ENCODE data around the gene RASAL1.

The RASAL1 gene

GRCh38 chr12:113162102-113163029 lies 26.8 kb upstream of the RASAL1 start:
- DNase-seq = no peak

DNA sequence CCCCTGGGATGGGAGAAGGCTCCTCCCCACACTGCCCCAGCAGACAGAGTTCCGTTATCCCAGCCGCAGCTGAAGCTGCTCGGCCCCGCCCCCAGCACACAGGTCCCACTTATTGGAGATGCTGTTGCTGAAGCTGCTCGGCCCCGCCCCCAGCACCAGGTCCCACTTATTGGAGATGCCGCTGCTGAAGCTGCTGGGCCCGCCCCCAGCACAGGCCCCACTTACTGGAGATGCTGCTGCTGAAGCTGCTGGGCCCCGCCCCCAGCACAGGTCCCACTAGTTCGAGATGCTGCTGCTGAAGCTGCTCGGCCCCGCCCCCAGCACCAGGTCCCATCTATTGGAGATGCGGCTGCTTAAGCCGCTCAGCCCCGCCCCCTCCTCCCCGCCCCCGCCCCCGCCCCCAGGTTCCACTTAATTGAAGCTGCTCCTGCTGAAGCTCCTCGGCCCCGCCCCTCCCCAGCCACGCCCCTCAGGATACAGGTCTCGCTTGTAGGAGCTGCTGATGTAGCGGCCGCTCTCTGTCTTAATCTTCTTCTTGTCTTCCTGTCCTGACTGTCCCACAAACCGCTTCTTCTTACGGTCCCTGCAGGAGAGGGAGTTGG lies 26.0 kb upstream of the RASAL1 start:
- no peak for DNase-seq

DNA sequence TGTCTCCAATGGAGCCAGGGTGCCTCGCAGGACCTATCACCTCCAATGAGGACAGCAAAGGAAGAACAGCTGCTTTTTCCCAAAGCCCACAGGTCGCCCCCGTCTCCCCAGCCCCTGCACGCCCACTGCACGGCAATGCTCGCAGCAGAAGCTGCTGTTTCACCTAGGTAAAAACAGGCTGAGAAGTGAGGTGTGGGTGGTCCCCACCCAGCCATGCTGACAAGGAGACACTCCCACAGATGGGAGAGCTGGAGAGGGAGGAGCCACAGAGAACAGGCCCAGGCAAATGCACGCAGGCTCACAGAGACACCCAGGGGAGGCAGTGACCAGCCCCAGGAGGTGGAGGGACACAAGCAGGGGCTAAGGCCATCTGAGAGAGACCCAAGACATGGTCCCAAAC lies 24.4 kb upstream of the RASAL1 start:
- DNase-seq = no peak

DNA sequence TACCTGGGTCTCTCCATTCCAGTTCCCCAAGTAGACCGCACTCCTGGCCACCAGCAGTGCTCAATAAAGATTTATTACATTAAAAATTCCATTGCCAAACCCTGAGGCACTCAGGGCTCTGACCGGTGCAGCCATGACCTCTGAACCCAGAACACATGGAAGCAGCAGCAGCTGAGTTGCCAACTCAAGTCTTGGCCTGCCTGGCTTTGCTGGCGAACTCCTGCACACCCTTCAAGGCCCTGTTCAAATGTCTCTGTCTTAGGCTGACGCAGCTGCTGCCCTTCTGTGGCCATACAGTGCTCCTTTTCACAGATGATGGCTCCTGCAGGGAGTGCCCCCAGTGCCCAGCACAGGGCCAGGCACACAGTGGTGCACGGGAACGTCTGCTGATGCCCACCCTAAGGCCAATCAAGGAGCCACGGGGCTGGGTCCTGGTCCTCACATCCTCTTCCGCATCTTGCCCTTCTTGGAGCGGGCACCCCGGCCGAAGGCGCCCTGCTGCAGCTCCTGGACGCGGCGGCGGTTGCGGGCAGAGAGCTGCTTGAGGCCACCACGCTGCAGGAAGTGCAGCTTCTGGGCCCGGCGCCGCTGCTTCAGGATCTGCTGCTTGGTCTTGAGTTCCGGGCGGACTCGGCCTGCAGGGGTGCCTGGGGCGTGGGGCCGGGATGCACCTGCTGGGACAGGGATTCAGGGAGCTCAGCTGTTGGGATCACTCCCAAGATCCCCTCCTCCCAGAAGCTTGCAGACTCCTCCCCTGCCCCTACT lies 23.1 kb upstream of the RASAL1 start:
- no peak for DNase-seq

- DNase-seq = no peak
Observed at GRCh38 chr12:113157218-113157859, 21.8 kb upstream of the RASAL1 start.

GRCh38 chr12:113155646-113156045 lies 20.1 kb upstream of the RASAL1 start:
- DNase-seq = no peak

DNA sequence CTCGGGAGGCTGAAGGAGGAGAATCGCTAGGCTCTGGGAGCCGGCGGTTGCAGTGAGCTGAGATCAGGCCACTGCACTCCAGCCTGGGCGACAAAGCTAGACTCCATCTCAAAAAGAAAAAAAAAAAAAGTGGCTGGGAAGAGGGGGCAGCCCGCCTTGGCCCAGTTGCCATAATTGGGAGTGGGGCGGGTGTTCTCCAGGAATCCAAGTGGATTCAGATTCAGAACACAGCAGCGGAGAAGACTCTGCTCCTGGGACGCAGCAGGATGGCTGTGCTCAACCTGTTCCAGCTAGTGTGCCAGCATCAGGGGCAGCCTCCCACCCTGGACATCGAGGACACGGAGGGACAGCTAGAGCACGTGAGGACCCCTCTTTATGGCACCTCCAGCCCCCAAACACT lies 19.5 kb upstream of the RASAL1 start:
- DNase-seq = no peak

DNA sequence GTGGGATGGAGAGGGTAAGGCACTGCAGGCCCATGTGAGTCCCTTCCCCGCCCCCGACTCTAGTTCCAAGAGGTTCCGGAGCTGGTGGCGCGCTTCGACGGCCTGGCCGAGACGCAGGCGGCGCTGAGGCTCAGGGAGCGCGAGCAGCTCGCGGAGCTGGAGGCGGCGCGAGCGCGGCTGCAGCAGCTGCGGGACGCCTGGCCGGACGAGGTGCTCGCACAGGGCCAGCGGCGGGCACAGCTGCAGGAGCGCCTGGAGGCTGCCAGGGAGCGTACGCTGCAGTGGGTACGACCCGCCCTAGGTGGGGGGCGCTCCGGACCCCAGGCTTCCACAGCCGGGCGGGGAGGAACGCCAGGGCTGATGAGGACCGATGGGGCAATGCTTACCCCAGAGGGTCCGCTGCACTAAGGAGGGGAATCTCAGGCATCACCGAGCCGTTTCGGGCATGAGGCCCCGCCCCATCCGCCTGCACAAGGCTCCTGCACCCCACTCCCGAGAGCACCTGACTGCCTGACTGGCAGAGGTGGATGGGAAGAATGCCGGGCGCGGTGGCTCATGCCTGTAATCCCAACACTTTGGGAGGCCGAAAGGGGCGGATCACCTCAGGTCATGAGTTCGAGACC lies 18.9 kb upstream of the RASAL1 start:
- DNase-seq = no peak

DNA sequence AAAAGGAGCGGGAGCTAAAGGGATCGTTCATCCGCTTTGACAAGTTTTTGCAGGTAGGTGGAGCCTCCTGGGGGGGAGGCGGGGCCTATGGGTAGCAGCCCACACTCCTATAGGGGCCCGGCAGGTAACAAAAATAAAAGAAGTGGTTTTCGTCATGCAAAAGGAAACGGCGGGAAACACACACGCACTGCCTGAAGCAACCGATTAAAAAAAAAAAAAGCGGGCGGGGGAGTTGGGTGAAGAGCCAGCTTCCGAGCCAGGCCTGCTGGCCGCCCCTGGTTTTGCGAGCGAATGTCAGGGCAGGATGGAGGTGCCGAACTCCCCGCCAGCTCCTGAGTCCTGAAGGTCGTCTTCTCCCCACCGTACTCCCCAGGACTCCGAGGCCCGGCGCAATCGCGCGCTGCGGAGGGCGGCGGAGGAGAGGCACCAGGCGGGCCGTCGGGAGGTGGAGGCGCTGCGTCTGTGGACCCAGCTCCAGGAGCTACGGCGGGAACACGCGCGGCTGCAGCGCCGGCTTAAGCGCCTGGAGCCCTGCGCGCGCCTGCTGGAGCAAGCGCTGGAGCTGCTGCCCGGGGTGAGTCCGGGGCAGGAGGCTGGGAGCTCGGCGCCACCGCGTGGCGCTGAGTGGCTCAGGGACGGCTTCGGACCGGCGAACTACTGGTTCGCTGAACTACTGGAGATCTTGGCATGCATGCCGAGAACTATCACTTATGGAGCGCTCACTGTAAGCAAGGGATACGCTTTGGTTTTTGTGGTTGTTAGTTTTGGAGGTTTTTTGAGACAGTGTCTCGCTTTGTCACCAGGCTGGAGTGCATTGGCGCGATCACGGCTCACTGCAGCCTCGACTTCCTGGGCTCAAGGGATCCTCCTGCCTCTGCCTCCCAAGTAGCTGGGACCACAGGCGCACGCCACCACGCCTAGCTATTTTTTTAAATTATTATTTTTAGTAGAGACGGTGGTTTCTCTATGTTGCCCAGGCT lies 17.6 kb upstream of the RASAL1 start:
- DNase-seq = peak; percentile 69 to 75

DNA sequence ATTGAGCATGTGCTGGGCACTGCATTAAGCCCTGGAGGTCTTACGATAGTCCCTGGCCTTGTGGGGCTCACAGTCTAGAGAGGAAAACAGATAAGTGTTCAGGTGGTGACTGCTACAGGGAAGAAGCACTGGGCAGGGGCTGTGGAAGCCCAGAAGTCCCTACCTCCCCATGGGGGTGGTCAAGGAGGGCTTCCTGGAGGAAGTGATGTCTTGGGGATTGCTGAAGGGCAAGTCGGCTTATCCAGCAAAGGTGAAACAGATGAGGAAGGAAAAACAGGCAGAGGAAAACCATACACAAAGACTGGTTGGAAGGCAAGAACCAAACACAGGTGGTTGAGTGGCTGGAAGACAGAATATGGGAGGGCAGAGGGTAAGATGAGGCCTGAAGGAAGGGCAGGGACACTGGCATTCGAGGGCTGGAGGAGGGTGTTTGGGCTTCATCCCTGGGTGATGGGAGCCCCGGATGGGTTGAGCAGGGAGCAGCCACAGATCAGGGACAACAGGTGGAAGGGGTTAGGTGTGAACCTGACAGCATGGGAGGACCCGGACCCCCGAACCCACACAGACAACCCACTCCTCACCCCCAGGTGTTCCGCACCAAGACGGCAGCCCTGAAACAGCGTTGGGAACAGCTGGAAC lies 16.8 kb upstream of the RASAL1 start:
- DNase-seq = no peak

GRCh38 chr12:113151655-113152054 lies 16.1 kb upstream of the RASAL1 start:
- no peak for DNase-seq

DNA sequence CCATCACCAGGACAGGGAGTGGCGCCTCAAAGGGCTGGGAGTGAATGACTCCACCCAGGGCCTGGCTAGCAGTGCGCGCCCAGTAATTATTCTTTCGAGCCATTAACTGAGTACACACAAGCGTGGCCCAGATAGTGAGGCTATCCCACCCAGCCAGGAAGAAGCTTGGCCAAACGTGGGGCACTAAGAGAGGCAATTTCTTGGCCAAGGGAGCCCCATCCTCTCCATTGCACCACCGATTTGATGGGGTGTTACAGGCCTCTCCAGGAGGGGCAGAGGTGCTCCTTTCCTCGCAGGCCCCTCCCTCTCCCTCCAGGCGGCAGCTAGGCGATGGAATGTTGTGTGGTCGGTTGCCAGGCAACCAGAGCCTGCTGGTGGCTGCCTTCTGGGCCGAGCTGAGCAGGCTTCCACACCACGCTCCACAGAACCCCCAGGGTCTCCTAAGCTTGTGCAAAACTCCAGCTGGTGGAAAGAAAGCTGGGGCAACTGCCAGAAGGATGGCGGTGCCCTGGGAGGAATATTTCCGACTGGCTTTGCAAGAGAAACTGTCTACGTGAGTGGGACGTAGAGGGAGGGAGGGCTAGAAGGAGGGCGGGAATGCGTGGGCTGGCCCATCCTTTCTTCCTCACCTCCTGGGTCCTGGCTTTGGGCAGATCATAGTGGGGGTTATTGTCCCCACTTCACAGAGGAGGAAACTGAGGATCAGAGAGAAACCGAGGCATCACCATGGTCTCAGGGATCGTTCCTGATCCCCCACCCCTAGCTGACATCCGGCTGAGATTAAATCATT lies 14.0 kb upstream of the RASAL1 start, which contains the start of gene CFAP73:
Gene CFAP73, plus strand, starts transcription at position 364 of the 790 bp plus-strand sequence. Its CDS starts 134 bp downstream, at position 498.
- peak; percentile 71 to 80 for DNase-seq

GRCh38 chr12:113146999-113147398 lies 11.4 kb upstream of the RASAL1 start:
- DNase-seq = no peak

DNA sequence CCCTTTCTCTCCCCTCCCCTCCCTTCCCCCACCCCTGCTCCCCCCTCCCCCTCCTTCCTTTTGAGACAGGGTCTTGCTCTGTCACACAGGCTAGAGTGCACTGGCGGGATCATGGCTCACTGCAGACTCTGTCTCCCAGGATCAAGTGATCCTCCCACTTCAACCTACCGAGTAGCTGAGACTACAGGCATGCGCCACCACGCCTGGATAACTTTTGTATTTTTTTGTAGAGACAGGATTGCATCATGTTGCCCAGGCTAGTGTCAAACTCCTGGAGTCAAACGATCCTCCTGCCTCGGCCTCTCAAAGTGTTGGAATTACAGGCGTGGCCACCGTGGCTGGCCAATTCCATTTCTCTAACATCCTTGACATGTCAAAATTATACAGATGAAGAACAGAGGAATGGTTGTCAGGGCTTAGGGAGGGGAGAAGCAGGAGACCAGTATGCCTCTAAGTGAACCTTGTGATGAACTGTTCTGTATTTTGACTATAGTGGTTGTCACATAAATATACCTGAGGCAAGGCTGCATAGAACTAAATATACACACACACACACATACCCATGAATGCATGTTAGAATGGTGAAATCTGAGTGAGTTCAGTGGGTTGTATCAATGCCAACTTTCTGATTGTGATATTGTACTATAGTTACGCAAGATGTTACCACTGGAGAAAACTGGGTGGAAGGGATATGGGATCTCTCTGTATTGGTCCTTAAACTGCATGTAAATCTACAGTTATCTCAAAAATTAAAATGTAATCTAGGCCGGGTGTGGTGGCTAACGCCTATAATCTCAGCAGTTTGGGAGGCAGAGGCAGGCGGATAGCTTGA lies 10.4 kb upstream of the RASAL1 start:
- DNase-seq = no peak

GRCh38 chr12:113144806-113145205 lies 9.2 kb upstream of the RASAL1 start:
- DNase-seq = no peak

DNA sequence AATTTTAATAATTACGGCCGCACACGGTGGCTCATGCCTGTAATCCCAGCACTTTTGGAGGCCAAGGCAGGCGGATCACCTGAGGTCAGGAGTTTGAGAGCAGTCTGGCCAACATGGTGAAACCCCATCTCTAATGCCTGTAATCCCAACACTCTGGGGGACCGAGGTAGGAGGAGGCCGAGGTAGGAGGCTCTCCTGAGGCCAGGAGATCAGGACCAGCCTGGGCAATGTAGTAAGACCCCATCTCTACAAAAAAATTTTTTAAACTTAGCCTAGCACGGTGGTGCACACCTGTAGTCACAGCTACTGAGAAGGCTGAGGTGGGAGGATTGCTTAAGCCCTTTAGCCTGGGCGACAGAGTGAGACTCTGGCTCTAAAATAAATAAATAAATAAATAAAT lies 8.4 kb upstream of the RASAL1 start:
- DNase-seq = no peak

- no peak for DNase-seq
Observed at GRCh38 chr12:113142886-113143332, 7.3 kb upstream of the RASAL1 start.

- no peak for DNase-seq
Observed at GRCh38 chr12:113142173-113142885, 6.8 kb upstream of the RASAL1 start.

Measured in SHP77 (cell line).